IPS-NIHi11 (cell line): ENCODE data around the gene SPTB.
A peak's percentile ranks its signal among the peaks of the same experiment; 100 is the strongest.

Experiments
- DNase-seq: peaks from one replicate; pipeline ENCODE4 v3.0.0; 2012; ENCODE audit warnings: mixed read lengths, low spot score

SPTB gene

DNA sequence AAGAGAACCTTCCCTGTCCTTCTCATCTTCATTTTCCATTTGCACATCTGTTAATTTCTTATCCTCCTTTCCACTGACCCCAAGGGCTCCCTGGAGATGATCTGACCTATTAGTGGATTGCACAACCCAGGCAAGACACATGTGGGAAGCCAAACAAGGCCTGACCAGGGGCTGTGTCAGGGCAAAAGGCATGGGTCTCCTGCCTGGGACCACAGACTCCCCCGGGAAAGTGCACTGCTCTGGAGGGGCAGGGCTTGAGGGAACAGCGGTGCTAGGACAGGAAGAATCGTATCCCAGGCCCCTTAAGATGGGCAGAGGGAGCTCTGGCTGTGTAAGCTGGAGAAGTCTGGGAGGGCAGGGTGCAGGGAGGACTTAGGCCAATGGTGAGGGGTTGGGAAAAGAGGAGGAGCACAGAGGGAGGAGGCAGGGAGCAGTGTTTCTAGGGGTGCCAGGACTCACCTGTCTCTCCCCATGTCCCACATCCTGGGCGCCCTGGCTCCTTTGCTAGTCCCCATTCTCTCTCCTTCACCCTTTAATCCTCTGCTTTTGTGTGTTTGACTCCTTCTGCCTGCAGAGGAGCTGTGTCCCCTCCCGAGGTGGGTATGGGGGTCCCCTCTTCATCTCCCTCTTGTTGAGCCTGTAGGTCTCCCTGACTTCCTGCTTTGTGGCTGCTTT, 150.2 kb downstream of the SPTB start:
- DNase-seq = no peak

DNA sequence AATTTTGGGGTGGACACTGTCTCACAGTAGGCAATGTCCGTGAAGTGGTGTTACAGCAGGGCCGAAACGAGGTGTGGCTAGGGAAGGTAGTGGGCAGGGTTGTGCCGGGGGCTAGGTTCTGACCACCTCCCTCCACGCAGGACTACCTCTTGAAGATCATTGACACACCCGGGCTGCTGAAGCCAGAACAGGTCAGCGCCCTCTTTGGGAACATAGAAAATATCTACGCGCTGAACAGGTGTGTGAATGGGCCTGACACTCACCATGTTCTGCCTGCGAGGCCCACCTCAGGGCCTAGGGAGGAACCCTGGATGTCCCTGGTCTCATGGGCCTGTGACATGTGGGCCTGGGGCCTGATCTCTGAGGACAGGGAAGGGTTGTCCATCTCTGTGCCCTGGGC, 150.9 kb downstream of the SPTB start:
- no peak for DNase-seq

DNA sequence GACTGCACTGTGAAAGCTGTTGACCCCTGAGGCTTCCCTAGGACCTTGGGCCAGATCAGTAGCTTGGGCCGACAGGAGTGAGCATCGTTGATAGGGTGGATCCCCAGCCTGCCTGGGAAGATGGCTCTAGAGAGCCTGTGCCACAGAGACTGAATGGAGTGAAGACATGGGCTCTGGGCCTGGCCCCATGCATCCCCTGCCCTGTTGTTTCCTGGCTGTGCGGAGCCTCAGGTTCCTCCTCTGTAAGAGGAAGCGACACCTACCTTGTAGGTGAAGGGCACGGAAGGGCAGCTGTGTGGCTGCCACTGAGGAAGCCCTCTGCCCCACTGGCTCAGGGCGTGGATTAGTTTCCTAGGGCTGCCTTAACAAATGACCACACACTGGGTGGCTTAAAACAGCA, 151.6 kb downstream of the SPTB start:
- no peak for DNase-seq

DNA sequence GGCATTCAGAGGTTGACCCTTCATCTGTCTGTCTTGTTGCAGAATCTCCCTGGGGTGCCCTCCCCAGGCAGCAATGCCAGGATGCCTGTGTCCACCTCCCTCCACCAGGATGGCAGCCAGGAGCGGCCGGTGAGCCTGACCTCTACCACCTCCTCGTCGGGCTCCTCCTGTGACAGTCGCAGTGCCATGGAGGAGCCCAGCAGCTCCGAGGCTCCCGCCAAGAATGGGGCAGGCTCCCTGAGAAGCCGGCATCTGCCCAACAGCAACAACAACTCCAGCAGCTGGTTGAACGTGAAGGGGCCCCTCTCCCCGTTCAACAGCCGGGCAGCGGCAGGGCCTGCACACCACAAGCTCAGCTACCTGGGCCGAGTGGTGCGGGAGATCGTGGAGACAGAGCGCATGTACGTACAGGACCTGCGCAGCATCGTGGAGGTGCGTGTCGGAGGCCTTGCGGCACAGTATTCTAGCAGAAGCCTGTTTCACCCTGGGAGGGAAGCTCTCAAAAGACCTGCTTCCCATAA, 152.1 kb downstream of the SPTB start:
- no peak for DNase-seq

DNA sequence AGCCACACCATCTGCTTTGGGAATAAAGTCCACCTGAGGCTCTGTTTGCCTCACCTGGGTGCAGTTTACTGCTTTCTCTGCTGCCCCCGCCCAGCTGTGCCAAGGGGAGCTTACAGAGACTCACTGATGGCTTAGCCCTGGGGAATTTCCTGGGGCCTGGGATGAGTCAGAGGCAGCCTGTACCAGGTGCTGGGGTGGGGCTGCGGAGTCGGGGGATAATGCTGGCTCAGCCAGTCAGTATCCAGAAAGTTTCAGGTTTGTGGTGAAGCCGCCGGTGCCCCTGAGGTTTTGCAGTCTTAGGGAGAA, 153.2 kb downstream of the SPTB start:
- DNase-seq = no peak

DNA sequence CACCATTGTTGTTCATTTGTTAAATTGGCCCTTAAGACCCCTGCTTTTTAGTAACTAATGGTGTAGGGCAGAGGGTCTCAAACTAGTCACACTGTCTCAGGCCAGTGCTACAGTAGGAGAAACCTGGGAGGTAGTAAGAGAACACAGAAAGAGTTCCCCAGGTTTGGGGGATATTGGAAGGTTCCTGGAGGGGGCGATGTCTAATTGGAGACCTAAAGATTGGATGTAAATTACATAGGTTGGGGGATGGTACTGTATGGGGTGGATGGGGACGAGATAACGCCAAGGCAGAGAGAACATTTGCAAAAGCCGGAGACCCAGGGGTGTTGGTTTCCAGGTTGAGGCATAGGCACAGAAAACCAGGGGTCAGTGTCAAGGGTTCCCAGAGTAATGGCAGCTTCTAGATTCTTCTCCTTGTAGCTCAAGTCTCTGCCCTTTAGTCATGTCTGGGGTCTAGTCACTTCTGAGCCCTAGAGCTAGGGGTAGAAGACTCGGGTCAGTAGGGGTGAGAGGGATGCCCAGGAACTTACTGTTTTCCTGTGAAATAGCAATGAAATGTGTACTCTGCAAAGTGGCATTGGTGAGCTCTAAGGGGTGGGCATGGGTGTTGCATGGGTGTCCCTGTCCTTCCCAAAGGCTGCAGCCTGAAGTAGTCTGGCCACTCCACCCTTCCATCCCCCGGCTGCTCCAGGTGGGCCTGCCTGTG, 153.7 kb downstream of the SPTB start:
- DNase-seq = no peak

DNA sequence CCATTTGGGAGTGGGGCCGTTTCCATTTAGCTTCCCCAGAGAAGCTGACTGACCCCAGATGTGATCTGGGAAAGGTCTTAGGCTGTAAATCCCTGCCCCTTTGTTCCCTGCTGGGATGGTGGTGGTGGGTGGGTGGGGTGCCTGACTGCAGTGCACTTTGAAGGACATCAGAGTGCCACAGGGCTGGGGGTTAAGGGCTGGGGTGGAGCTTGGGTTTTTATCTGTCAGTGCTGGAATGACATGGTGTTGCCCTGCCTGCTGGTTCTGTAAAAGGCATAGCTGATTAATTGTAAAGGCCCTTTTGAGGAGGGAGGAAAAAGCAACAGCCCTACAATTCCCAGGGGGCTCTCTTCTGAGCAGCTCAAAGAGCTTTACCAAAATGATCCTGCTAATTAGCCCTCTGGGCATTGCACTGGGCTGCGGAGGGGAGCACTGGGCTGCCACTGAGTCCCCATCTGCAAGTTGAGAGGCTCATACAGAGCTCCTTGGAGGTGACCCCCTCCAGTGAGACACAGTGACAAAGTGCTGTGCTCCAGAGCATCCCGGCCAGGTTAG, 154.4 kb downstream of the SPTB start:
- no peak for DNase-seq

DNA sequence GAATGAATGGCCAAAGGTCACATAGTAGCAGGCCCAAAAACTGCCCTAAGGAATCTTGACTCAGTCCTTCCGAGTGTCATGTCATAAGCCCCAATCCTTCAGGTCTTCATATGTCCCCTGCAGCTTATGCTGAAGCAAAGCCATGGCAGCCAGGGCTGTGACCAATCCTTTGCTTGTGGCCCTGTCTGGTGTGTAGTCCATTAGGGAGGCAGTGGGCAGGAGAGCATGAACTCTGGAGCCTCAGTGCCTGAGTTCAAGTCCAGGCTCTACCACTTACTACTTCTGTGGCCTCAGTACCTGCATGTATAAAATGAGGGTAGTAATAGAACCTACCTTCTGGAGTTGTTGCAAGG, 155.2 kb downstream of the SPTB start:
- DNase-seq = no peak

DNA sequence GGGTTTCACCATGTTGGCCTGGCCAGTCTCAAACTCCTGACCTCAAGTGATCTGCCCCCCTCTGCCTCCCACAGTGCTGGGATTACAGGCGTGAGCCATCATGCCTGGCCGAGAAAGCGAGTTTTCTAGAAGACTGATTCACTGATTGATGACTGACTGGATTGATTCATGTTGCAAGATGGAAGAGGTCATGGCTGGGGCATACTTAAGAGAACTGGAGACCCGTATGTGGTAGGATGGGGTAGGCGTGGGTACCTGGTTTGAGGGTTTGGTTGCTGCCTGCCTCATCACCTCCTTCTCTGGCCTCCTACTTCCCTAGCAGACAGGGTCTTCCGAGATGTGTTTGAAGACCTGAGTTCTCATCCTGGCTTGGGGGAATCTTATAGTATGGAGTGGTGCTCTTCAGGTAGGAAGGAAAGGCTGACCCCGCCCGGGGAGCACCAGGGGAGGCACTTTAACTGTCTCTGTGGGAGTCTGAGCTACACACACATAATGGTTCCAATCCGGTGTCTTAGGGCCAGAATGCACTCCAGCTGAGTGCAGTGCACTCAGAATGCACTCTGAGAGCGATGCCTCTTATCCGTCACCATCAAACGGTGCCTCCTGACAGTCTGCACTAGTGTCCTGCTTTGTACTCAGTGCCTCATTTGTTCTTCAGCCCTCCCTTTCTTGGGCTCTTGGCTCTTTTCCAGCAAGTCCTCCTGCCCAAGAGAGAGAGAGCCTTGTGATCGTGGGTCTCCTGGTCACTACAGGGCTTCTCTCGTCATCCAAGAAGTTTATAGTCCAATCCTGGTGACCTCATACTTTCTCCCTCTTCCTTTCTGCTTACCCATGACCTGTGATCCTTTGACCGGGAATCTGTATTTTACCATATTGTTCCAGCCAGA, 155.8 kb downstream of the SPTB start:
- DNase-seq = no peak

DNA sequence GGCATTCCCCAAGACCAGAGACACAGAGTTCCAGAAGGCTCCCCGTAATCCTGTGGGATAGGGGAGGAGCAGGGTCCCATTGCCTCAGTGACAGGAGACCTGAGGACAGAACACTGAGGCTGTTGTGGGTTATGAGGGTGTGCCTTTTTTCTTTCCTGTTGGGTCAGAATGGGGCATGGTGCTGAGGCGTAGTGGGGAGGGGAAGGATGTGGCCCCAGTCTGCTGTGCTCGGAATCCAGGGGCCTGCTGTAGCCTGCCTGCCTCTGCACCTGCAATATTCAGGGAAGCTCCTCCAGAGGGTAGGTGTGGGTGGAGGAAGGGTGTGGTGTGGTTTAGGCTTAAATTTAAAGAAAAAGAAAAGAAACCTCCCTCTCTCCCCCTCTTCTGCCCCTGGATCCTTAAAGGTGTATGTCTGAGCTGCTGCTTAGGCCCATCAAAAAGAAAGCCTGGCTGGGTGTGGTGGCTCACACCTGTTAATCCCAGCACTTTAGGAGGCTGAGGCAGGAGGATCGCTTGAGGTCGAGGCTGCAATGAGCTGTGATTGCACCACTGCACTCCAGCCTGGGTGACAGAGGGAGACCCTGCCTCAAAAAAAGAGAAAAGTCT, 156.8 kb downstream of the SPTB start:
- no peak for DNase-seq

DNA sequence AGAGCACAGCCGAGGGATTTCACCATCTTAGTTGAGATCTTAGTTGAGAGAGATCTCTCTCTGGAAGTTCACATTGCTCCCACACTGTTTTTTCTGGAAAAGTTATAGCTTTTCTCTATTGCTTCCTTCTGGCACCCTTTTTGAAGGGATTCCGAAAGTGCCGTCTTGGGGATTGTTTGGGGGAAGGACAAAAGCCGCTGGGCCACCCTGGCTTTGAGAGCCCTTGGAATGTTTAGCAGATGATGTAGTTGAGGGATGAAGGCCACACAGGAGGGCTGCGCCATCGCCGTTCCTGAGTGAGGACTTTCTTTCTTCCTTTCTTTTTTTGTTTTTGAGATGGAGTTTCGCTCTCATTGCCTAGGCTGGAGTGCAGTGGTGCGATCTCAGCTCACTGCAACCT, 157.8 kb downstream of the SPTB start:
- no peak for DNase-seq

DNA sequence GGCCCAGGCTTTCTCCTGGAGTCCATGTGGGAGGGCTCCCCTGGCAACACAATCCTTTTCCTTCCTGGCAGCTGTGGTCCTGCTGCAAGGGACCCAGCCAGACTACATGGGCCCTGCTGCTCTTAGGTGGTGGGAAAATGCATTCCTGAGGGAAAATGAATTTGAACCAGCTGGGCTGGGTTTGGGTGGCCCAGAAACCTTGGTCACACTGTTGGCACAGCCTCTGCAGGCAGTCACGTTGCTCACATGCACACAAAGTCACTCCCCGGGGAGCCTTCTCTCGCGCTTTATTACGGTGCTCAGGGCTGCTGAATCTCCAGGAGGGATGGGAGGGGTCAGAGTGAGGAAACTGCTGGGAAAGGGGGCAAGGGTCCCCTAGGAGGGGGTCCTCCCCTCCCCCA, 158.3 kb downstream of the SPTB start:
- no peak for DNase-seq

DNA sequence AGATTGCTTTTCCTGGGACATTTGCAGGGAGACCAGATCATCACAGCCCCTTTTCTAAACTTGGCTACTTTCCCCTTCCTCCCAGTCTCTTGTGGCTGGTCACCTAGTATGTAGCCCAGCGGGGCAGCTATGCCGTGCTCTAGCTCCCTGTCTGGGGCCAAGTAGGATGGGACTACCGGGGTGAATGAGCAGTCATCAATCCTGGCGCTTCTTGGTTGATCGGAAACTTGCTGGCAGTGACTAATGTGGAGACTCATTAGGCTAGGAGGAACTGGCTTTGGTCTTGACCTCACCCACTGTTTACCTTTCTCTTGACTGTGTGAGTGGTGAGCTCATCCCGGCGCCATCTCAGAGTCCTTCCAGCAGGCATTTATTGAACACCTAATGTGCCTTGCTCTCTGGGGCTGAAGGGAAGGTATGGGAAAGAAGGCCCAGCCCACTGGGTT, 159.6 kb downstream of the SPTB start:
- no peak for DNase-seq

DNA sequence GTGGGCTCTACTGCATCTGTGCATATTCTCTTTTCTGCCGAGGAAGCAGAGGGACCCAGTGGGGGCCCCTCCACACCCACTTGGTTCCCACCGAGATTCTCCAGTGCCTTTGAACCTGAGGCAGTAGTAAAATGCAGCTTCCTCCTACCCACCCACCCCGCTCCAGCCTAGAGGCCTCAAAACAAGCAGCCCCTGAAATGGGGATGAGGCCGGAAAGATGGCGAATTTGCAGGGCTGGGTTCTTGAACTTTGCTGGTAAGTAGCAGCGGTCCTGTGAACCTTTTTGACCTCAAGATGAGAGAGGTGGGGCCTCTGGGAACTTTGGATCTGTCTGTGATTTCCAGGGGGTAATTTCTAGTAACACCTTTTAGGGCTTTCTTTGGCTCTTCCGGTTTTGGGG, 160.1 kb downstream of the SPTB start:
- DNase-seq = no peak

DNA sequence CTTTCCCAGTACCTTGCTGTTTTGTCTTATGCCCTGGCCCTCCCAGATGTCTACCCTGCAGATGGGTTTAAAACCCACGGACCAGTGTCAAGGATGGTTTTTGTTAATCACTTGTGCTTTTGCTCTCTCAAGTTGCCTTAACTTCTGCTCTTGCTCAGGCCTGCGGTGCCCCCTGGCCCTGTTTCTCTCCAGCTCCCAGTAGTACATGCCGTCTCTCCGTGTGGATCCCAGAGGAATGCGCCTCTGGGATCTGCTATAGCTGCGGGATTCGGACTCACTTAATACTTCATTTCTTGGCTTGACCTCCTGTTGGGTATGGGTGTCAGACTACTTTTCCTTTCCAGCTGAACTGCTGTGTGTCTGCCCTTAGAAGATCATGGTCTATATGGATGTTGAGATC, 160.9 kb downstream of the SPTB start:
- no peak for DNase-seq

DNA sequence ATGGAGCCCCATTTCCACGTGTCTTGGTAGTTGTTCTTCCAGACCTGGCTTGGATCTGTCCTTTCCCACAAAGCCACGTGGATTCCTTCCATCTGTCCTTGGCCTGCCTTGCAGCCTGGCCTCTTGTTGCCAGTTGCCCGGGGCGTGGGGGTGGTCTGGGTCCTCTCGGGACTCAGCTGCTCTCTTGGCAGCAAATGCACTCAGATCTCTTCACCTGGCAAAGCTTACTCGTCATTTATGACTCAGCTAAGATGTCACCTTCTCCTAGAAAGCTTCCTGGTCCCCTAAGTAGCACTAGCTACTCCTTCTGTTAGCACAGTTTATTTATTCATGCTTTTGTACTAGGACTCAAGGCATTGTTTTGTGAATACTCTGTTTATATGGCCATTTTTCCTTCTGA, 161.8 kb downstream of the SPTB start:
- no peak for DNase-seq

DNA sequence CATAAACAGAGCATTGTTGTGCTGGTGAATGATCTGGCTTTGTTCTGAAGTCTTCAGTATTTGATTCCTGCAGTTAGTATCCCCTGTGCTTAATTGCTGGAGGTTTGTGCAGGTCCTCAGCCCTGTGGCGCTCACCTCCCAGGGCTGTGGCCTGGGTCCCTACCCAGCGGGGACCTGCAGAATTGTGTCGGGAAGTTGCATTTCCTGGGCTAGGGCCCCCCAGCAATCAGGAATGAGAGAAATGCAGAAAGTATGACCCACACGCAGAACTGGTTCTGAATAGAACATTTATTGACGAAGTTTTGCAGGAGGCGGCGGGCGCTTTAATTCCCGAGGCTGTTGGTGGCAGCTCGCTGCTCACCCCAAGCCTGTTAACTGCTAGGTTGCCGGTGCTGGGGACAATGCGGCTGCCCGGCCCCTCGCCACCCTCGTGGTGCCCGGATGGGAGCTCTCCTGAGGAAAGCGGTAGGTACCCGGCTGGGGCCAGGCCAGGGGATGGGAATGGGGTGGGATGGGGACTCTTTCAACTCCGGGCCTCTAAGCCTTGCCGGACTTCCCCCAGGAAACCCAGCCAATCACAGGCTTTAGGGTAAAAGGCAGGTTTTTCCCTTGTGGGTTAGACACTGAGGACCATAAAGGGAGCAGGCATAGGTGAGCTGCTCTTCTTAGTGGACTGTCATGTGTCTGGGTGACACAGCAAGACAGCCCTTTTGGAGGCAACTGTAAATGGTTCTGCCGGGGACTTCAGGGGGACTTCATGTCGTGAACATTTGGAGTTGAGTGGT, 163.9 kb downstream of the SPTB start:
- peak; percentile 66 for DNase-seq

DNA sequence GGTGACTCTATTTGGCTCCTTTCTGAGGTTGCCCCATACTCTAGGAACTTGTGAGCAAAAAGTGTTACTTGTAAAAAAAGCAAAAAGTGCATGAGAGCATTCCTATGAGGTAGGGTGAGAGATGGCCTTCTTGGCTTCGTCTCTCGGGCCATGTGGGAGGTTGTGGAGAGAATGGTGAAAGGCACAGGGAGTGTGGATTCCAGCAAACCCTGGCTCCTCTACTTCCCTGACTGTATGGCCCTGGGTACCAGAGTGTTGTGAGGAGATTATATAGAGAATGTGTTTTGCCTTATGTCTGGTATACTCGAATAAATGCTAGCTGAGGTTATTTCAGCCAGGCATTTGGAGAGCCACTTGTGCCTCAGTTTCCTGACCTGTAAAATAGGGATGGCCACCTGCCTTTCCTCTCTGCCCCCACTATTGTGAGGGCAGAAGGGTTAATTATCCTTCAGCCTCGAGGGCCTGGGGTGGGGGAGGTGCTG, 164.5 kb downstream of the SPTB start:
- DNase-seq = no peak

DNA sequence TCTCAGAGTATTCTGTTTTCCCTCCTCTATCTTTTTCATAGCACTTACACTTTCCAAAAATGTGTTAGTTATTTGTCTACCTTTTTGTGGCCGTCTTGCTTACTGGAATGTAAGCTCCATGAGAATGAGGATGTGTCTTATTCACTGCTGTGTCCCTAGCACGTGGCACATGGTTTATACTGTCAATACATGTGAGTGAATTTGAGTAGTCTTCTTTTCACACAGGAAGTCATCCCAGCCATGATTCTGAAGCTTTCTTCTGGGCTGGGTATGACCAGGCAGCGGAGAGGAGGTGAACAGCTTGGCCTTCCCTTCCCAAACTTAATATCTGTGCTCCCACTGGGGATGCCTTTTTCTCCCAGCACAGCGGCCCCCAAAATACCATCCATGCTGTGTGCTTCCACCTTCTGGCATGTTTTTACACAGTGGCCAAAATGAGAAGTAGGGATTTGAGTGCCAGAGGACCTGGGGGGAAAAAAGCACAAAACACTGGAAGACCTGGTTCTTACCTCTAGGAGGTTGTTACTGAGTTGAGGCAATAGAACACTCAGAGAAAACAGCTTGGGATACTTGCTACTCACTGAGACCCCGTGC, 165.2 kb downstream of the SPTB start:
- DNase-seq = no peak

DNA sequence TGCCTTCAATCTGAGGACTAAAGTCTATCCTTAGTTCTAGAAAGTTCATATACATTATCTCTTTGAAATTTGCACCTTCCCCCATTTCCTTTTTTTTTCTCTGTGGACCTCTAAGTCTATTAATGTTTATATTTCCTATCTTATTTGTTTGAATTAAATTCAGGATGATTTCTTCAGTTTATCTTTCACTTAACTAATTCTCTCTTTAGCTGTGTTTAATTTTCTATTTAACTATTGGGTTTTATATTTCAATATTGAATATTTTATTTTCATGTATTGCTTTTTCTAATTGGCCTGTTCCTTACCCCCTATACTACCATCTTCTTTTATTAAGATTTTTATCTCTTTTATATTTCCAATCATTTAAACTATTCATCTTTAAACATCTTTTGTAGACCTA, 166.0 kb downstream of the SPTB start:
- no peak for DNase-seq

DNA sequence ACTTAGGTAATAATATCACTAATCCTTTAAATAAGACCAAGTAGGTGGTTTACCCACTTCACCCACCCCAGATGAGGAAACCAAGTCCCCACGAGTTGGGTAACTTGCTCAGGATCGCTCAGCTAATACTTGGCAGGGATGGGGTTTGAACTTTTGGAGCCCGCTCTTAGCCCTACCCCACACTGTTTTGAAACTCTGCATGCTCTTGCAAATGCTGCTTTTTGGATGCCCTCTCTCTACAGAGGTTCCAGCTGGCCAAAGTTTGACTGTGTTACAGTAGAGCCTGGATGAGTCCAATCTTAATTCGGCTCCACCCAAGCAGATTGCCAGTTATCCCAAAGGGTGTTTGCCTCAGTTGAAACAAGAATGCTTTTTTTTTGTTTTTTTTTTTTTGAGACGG, 168.7 kb downstream of the SPTB start:
- DNase-seq = no peak
